H1 (cell line): ENCODE results near the gene LPAR6. TPM values are rescaled to one million over a fixed set of nuclear protein-coding genes. Genes with fewer than 3 reads are reported as not detected.

Source experiments
- CTCF ChIA-PET: fragments of 300-600 bp; sonication (Branson Sonifier 250); formaldehyde crosslinking; loops from one replicate; lab custom pipeline; 2021; ENCODE audit not compliant: partially characterized antibody; lab: Charles Lee
- POLR2A ChIA-PET: fragments of 300-600 bp; sonication (Branson Sonifier 250); formaldehyde crosslinking; loops from one replicate; lab custom pipeline; 2021; ENCODE audit warnings: inconsistent platforms; ENCODE audit not compliant: partially characterized antibody; lab: Charles Lee
- DNase-seq, 2 experiments: peaks; one replicate each; pipeline versions ENCODE4 v3.0.0 to v3.0.0-alpha.2; 2010 to 2022; ENCODE audit warnings: low spot score in 2 of 2, low read depth in 1 of 2, mixed read lengths in 1 of 2
- FAIRE-seq: peaks from 2 replicates; lab custom pipeline; 2011; peaks lifted over from hg19 to GRCh38; lab: Jason Lieb, UNC
- H2AFZ ChIP-seq: 2 replicates; pipeline ENCODE4 v1.8.1; 2012; ENCODE audit warnings: low read length, inconsistent platforms
- H2AK5ac ChIP-seq: 2 replicates; pipeline ENCODE4 v1.6.1; 2013; ENCODE audit warnings: low read depth, low read length
- H2BK120ac ChIP-seq: replicated peaks from 2 replicates; pipeline ENCODE3; 2013; ENCODE audit warnings: low read depth, low read length, inconsistent platforms
- H2BK12ac ChIP-seq: 2 replicates; pipeline ENCODE4 v1.6.1; 2013; ENCODE audit warnings: low read depth, low read length
- H2BK15ac ChIP-seq: 2 replicates; pipeline ENCODE4 v1.6.1; 2013; ENCODE audit warnings: low read length
- H2BK20ac ChIP-seq: 2 replicates; pipeline ENCODE4 v1.6.1; 2013; ENCODE audit warnings: low read length
- H2BK5ac ChIP-seq: 2 replicates; pipeline ENCODE4 v1.6.1; 2013; ENCODE audit warnings: low read depth, low read length
- H3K14ac ChIP-seq: 2 replicates; pipeline ENCODE4 v1.6.1; 2013; ENCODE audit warnings: inconsistent platforms; ENCODE audit not compliant: insufficient read length
- H3K18ac ChIP-seq: 2 replicates; pipeline ENCODE4 v1.6.1; 2013; ENCODE audit warnings: low read length; ENCODE audit errors: extremely low read depth
- H3K23ac ChIP-seq: 2 replicates; pipeline ENCODE4 v1.6.1; 2013; ENCODE audit warnings: inconsistent platforms; ENCODE audit not compliant: insufficient read length
- H3K23me2 ChIP-seq: 2 replicates; pipeline ENCODE4 v1.6.1; 2013; ENCODE audit warnings: low read depth, low read length
- H3K27ac ChIP-seq: 2 replicates; pipeline ENCODE4 v1.6.1; 2011; ENCODE audit warnings: low read depth, low read length, inconsistent platforms
- H3K27me3 ChIP-seq, 4 experiments: replicated peaks in 1 of 4; 1 replicate in 1 of 4; 2 replicates in 3 of 4; pipeline versions ENCODE4 v1.6.1 to v1.8.1; 2011 to 2013; ENCODE audit warnings: low read length in 3 of 4, mild to moderate bottlenecking in 3 of 4, inconsistent platforms in 2 of 4, mixed read lengths in 2 of 4, moderate library complexity in 1 of 4; ENCODE audit not compliant: control insufficient read depth in 3 of 4, insufficient read depth in 3 of 4; ENCODE audit errors: extremely low read depth in 1 of 4
- H3K36me3 ChIP-seq, 4 experiments: 2 replicates each; pipeline versions ENCODE4 v1.6.1 to v1.8.1; 2011 to 2013; ENCODE audit warnings: mild to moderate bottlenecking in 4 of 4, low read length in 3 of 4, moderate library complexity in 2 of 4, control low read depth in 1 of 4, inconsistent platforms in 1 of 4; ENCODE audit not compliant: insufficient read depth in 4 of 4, control insufficient read depth in 2 of 4
- H3K4ac ChIP-seq: replicated peaks from 2 replicates; pipeline ENCODE3; 2013; ENCODE audit warnings: low read length, low read depth, mixed read lengths, inconsistent platforms; ENCODE audit not compliant: insufficient read length
- H3K4me1 ChIP-seq, 4 experiments: replicated peaks in 1 of 4; 1 replicate in 1 of 4; 2 replicates in 3 of 4; pipeline versions ENCODE4 v1.6.1 to v1.8.1; 2011 to 2013; ENCODE audit warnings: low read length in 3 of 4, inconsistent platforms in 2 of 4, mixed read lengths in 1 of 4; ENCODE audit not compliant: insufficient read depth in 4 of 4, control insufficient read depth in 3 of 4
- H3K4me2 ChIP-seq, 2 experiments: 2 replicates each; pipeline versions ENCODE4 v1.6.1 to v1.8.1; 2011 to 2013; ENCODE audit warnings: low read depth in 2 of 2, low read length in 2 of 2, control low read depth in 1 of 2, inconsistent platforms in 1 of 2, mild to moderate bottlenecking in 1 of 2; ENCODE audit not compliant: insufficient read depth in 1 of 2
- H3K4me3 ChIP-seq, 4 experiments: fragments of 200-600, 300-600 bp in 1 of 4; sonication (generic), shearing (Covaris generic), sonication (Bioruptor Twin) in 1 of 4; 2 replicates each; pipeline versions ENCODE4 v1.5.1 to v1.8.1; 2011 to 2016; ENCODE audit warnings: low read length in 4 of 4, low read depth in 3 of 4, control low read depth in 2 of 4, inconsistent platforms in 2 of 4, mild to moderate bottlenecking in 2 of 4, mixed read lengths in 1 of 4, moderate library complexity in 1 of 4; ENCODE audit not compliant: insufficient read depth in 2 of 4; ENCODE audit errors: extremely low read depth in 1 of 4
- H3K56ac ChIP-seq: replicated peaks from 2 replicates; pipeline ENCODE3; 2013; ENCODE audit warnings: low read depth, mild to moderate bottlenecking, mixed read lengths, low read length, inconsistent platforms; ENCODE audit not compliant: insufficient read length
- H3K79me1 ChIP-seq: 2 replicates; pipeline ENCODE4 v1.6.1; 2013; ENCODE audit warnings: low read depth, low read length, control low read depth
- H3K79me2 ChIP-seq, 2 experiments: 2 replicates each; pipeline versions ENCODE4 v1.6.1 to v1.8.1; 2012 to 2013; ENCODE audit warnings: low read length in 2 of 2, mild to moderate bottlenecking in 2 of 2, inconsistent platforms in 1 of 2; ENCODE audit not compliant: insufficient read depth in 2 of 2, control insufficient read depth in 1 of 2
- H3K9ac ChIP-seq, 4 experiments: replicated peaks in 1 of 4; 1 replicate in 1 of 4; 2 replicates in 3 of 4; pipeline versions ENCODE4 v1.6.1 to v1.8.1; 2011 to 2013; ENCODE audit warnings: low read depth in 3 of 4, low read length in 3 of 4, control low read depth in 2 of 4, mild to moderate bottlenecking in 2 of 4, moderate library complexity in 2 of 4, inconsistent platforms in 1 of 4; ENCODE audit errors: extremely low read depth in 1 of 4
- H3K9me3 ChIP-seq, 2 experiments: 2 replicates each; pipeline versions ENCODE4 v1.6.1 to v1.8.1; 2012 to 2013; ENCODE audit warnings: mild to moderate bottlenecking in 2 of 2, moderate library complexity in 2 of 2, control low read depth in 1 of 2, inconsistent platforms in 1 of 2, low read depth in 1 of 2, low read length in 1 of 2, mixed read lengths in 1 of 2; ENCODE audit not compliant: insufficient read depth in 2 of 2
- H4K20me1 ChIP-seq, 2 experiments: replicated peaks in 1 of 2; 2 replicates each; pipeline versions ENCODE3 to v1.8.1; 2011 to 2013; ENCODE audit warnings: inconsistent platforms in 2 of 2, low read length in 2 of 2, mild to moderate bottlenecking in 1 of 2; ENCODE audit not compliant: insufficient read depth in 2 of 2, control insufficient read depth in 1 of 2
- H4K5ac ChIP-seq: 2 replicates; pipeline ENCODE4 v1.6.1; 2013; ENCODE audit warnings: low read length, low read depth, mixed read lengths, inconsistent platforms; ENCODE audit not compliant: insufficient read length
- H4K8ac ChIP-seq: 2 replicates; pipeline ENCODE4 v1.8.0; 2013; ENCODE audit warnings: mild to moderate bottlenecking, moderate library complexity, low read length, inconsistent platforms; ENCODE audit not compliant: insufficient read depth; ENCODE audit errors: extremely low read depth
- H4K91ac ChIP-seq: replicated peaks from 2 replicates; pipeline ENCODE3; 2013; ENCODE audit warnings: low read length, mixed read lengths, inconsistent platforms; ENCODE audit not compliant: insufficient read length
- BCL11A ChIP-seq, 2 experiments: IDR thresholded peaks; one replicate each; pipeline ENCODE4 v1.6.1; 2011; ENCODE audit warnings: low read depth in 2 of 2, low read length in 2 of 2, mild to moderate bottlenecking in 2 of 2
- CBX8 ChIP-seq: fragments of 300-800, 300-1000 bp; sonication (generic); IDR thresholded peaks from 2 replicates; pipeline ENCODE4 v1.7.1; 2016; ENCODE audit warnings: low read depth, low read length, borderline replicate concordance
- CHD1 ChIP-seq: IDR thresholded peaks from 2 replicates; pipeline ENCODE4 v1.6.1; 2012; ENCODE audit warnings: low read depth, low read length, improper control_type of control experiment
- EZH2 ChIP-seq: fragments of 200-600 bp; sonication (generic); IDR thresholded peaks from 2 replicates; pipeline ENCODE4 v1.7.1; 2012; ENCODE audit warnings: low read depth, mild to moderate bottlenecking, moderate library complexity, low read length, inconsistent platforms; ENCODE audit not compliant: severe bottlenecking
- GABPA ChIP-seq: IDR thresholded peaks from 2 replicates; pipeline ENCODE4 v1.6.1; 2011; ENCODE audit warnings: mild to moderate bottlenecking, low read length, moderate library complexity, borderline replicate concordance; ENCODE audit not compliant: insufficient read depth
- NANOG ChIP-seq: IDR thresholded peaks from 2 replicates; pipeline ENCODE4 v1.6.1; 2011; ENCODE audit warnings: low read length, low read depth, mild to moderate bottlenecking, inconsistent platforms; ENCODE audit not compliant: insufficient read depth, poor library complexity, severe bottlenecking
- SUZ12 ChIP-seq: fragments of 200-600 bp; sonication (generic); IDR thresholded peaks from 2 replicates; pipeline ENCODE4 v1.6.1; 2012; ENCODE audit warnings: mild to moderate bottlenecking, inconsistent platforms, low read length, moderate library complexity, mixed read lengths
- TAF1 ChIP-seq: IDR thresholded peaks from 2 replicates; pipeline ENCODE4 v1.6.1; 2011; ENCODE audit warnings: mild to moderate bottlenecking, low read depth, low read length
- TAF7 ChIP-seq: optimal IDR thresholded peaks from 2 replicates; pipeline ENCODE3; 2011; ENCODE audit warnings: low read depth, mild to moderate bottlenecking, inconsistent platforms, low read length, moderate library complexity, borderline replicate concordance
- WGBS, 2 experiments: shearing (Covaris generic) in 1 of 2; methylation state at CpG; one replicate each; pipeline versions ENCODE4 v1.1.6 to v1.1.7; 2013 to 2015; ENCODE audit warnings: low lambda C conversion rate in 2 of 2, mixed read lengths in 2 of 2, inconsistent platforms in 1 of 2, low coverage in 1 of 2, missing lambda C conversion rate in 1 of 2; ENCODE audit not compliant: insufficient replicate concordance in 2 of 2, insufficient coverage in 1 of 2, insufficient read length in 1 of 2; ENCODE audit errors: extremely low coverage in 1 of 2, missing lambda C conversion rate in 1 of 2; 5-methylcytosine and 5-hydroxymethylcytosine counted together
- polyA plus RNA-seq, 7 experiments: library from polyadenylated mRNA; depleted of rRNA in 3 of 7; stranded (reverse) in 5 of 7; unstranded in 2 of 7; fragments of >200 nt in 5 of 7; fragments of 200-250 nt in 2 of 7; gene quantifications; 1 replicate in 5 of 7; 2 replicates in 1 of 7; 4 replicates in 1 of 7; pipeline versions ENCODE4 v1.2.1 to v1.2.3, GENCODE V29; 2011 to 2013; ENCODE audit warnings: missing spikeins in 2 of 7, mixed read lengths in 2 of 7
- total RNA-seq: library from RNA; stranded (reverse); fragmentation: NEBNext Ultra II Directional; extraction: Animal tissue kit (Norgen Biotek cat#: 25700); gene quantifications from 2 replicates; pipeline ENCODE4 v1.2.1, GENCODE V29; 2021
- TF ChIP-seq, protein P1 (sequence below), 3 experiments: IDR thresholded peaks; 1 replicate in 2 of 3; 2 replicates in 1 of 3; pipeline versions ENCODE4 v1.5.1 to v1.6.1; 2011; ENCODE audit warnings: low read length in 3 of 3, mild to moderate bottlenecking in 3 of 3, inconsistent platforms in 2 of 3, low read depth in 1 of 3, moderate library complexity in 1 of 3; ENCODE audit not compliant: insufficient read depth in 1 of 3; ENCODE audit errors: control extremely low read depth in 1 of 3
- TF ChIP-seq, protein P2 (sequence below): IDR thresholded peaks from 2 replicates; pipeline ENCODE4 v1.6.1; 2011; ENCODE audit warnings: low read depth, mild to moderate bottlenecking, low read length; ENCODE audit not compliant: insufficient read depth

Gene LPAR6
- total and polyA plus RNA-seq, 2 of the 8 experiments (the other 6 are each of a cell fraction or from before 2014, with no cell fraction given): 0.50 to 0.97 TPM

DNA sequence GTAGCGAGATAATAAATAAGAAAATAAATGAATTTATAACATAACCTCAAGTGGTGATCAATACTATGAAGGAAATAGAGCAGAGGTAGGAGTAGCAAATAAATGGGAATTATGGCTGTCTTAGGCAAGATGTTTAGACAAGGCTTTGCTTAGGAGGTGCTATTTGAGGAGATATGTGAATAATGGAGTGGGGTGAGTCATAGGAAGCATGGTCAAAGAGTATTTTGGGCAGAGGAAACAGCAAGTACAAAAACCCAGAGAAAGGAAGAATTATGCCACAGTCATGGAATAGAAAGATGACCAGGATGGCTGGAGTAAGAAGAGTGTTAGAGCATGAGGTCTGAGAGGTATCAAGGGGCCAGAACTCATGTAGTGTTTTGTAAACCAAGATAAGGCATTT, 33.6 kb upstream of the LPAR6 start:
- no peak overlapping the region for H3K56ac ChIP-seq
- H3K4me1 ChIP-seq: no peaks in the 10 kb centered on the region
- no peak overlapping the region for H2BK120ac ChIP-seq
- DNase-seq (no peak), FAIRE-seq (no peak)
- no peak overlapping the region for H2BK5ac ChIP-seq
- no peak overlapping the region for H2AFZ ChIP-seq
- no peak overlapping the region for H4K5ac ChIP-seq
- H3K9ac ChIP-seq: no peak overlapping the region
- H3K9me3 ChIP-seq: no peaks in the 10 kb centered on the region
- no peak overlapping the region for H3K23ac ChIP-seq
- no peak overlapping the region for H4K91ac ChIP-seq
- no peak overlapping the region for H3K4me2 ChIP-seq
- H3K79me1 ChIP-seq: no peaks in the 10 kb centered on the region
- H3K27ac ChIP-seq: no peak overlapping the region
- H3K4me3 ChIP-seq: no peak overlapping the region
- H3K14ac ChIP-seq: no peak overlapping the region
- H4K8ac ChIP-seq: no peak overlapping the region
- H4K20me1 ChIP-seq: no peaks in the 10 kb centered on the region
- no peak overlapping the region for H2BK12ac ChIP-seq
- H2BK15ac ChIP-seq: no peak overlapping the region
- ChIA-PET POLR2A (no interaction called here), CTCF (no interaction called here)
- no peak overlapping the region for H3K18ac ChIP-seq
- H3K27me3 ChIP-seq: no peaks in the 10 kb centered on the region
- H3K79me2 ChIP-seq: no peaks in the 10 kb centered on the region
- H3K23me2 ChIP-seq: no peaks in the 10 kb centered on the region
- no peak overlapping the region for H3K4ac ChIP-seq
- H2AK5ac ChIP-seq: no peak overlapping the region
- 97% methylated on average over 1 of the region's 1 CpG; no CpG with 5 or more reads in 1 of the 2 experiments for WGBS, 2 experiments
- H3K36me3 ChIP-seq: no peaks in the 10 kb centered on the region
- H2BK20ac ChIP-seq: no peak overlapping the region
- TF ChIP-seq SUZ12 (no peak), EZH2 (no peak), CHD1 (no peak), TAF1 (no peak), GABPA (no peak), NANOG (no peak), TAF7 (no peak), BCL11A (IDR thresholded peaks at IDR 0.05; ENCODE audit: low read depth in 2 of 2, low read length in 2 of 2) (no peak), CBX8 (no peak)
- TF ChIP-seq, protein P1, sequence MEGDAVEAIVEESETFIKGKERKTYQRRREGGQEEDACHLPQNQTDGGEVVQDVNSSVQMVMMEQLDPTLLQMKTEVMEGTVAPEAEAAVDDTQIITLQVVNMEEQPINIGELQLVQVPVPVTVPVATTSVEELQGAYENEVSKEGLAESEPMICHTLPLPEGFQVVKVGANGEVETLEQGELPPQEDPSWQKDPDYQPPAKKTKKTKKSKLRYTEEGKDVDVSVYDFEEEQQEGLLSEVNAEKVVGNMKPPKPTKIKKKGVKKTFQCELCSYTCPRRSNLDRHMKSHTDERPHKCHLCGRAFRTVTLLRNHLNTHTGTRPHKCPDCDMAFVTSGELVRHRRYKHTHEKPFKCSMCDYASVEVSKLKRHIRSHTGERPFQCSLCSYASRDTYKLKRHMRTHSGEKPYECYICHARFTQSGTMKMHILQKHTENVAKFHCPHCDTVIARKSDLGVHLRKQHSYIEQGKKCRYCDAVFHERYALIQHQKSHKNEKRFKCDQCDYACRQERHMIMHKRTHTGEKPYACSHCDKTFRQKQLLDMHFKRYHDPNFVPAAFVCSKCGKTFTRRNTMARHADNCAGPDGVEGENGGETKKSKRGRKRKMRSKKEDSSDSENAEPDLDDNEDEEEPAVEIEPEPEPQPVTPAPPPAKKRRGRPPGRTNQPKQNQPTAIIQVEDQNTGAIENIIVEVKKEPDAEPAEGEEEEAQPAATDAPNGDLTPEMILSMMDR (IDR thresholded peaks at IDR 0.05; ENCODE audit: control extremely low read depth in 1 of 3, insufficient read depth in 1 of 3, low read depth in 1 of 3, low read length in 3 of 3): no peak
- TF ChIP-seq, protein P2, sequence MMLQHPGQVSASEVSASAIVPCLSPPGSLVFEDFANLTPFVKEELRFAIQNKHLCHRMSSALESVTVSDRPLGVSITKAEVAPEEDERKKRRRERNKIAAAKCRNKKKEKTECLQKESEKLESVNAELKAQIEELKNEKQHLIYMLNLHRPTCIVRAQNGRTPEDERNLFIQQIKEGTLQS: no peak
